Measurements from ENCODE around the gene LRPPRC. TPM values are rescaled to one million over a fixed set of nuclear protein-coding genes. Genes with fewer than 3 reads are reported as not detected.

LRPPRC gene
- total RNA-seq, 1 donor from 2014 or later, result 58.0 TPM

GRCh38 chr2:43840965-43841364, 154.8 kb downstream of the LRPPRC start:
- no peak overlapping the region for H3K27ac ChIP-seq
- H3K36me3 ChIP-seq, result no peaks in the 10 kb centered on the region
- H3K4me3 ChIP-seq, result no peak overlapping the region
- H3K9me3 ChIP-seq, result no peaks in the 10 kb centered on the region
- DNase-seq, result no peak
- intact Hi-C loops (cut with DNase I), result no loop called here
- no peaks in the 10 kb centered on the region for H3K4me1 ChIP-seq
- ATAC-seq, result no peak
- no peaks in the 10 kb centered on the region for H3K27me3 ChIP-seq (ENCODE audit: low read depth)
- TF ChIP-seq CTCF (IDR thresholded peaks at IDR 0.05), result no peak

- Histone ChIP-seq H3K27ac (no peak overlapping the region), H3K27me3 (ENCODE audit: low read depth) (no peaks in the 10 kb centered on the region), H3K9me3 (no peaks in the 10 kb centered on the region), H3K4me3 (no peak overlapping the region), H3K4me1 (no peaks in the 10 kb centered on the region), H3K36me3 (no peaks in the 10 kb centered on the region)
- intact Hi-C loops (cut with DNase I), result no loop called here
- DNase-seq (no peak), ATAC-seq (no peak)
- no peak for TF ChIP-seq CTCF (IDR thresholded peaks at IDR 0.05)
These were observed 155.8 kb downstream of the LRPPRC start for GRCh38 chr2:43839776-43840564.

- no peaks in the 10 kb centered on the region for H3K4me1 ChIP-seq
- no peak within 1 kb of the TSS for H3K27ac ChIP-seq
- no peaks in the 10 kb centered on the region for H3K27me3 ChIP-seq (ENCODE audit: low read depth)
- no peak within 1 kb of the TSS for H3K4me3 ChIP-seq
- no peaks in the 10 kb centered on the region for H3K36me3 ChIP-seq
- no peaks in the 10 kb centered on the region for H3K9me3 ChIP-seq
- DNase-seq (no peak), ATAC-seq (peak; percentile 26 to 27)
- TF ChIP-seq CTCF (IDR thresholded peaks at IDR 0.05), result no peak
- intact Hi-C loops (cut with DNase I), result no loop called here
These were observed 157.1 kb downstream of the LRPPRC start, which contains the start of the genes ABCG5 and ABCG8 for GRCh38 chr2:43838560-43839267. ABCG5 (minus strand) TSS chr2:43838839; CDS start chr2:43838679, 160 bp downstream. ABCG8 (plus strand) TSS chr2:43838971; CDS start chr2:43839054, 83 bp downstream.

GRCh38 chr2:43837831-43838559, 157.8 kb downstream of the LRPPRC start:
- H3K4me1 ChIP-seq, result no peaks in the 10 kb centered on the region
- H3K9me3 ChIP-seq, result no peaks in the 10 kb centered on the region
- intact Hi-C loops (cut with DNase I), result no loop called here
- no peaks in the 10 kb centered on the region for H3K27me3 ChIP-seq (ENCODE audit: low read depth)
- no peak for TF ChIP-seq CTCF (IDR thresholded peaks at IDR 0.05)
- H3K27ac ChIP-seq, result no peak overlapping the region
- DNase-seq (no peak), ATAC-seq (no peak)
- H3K4me3 ChIP-seq, result no peak overlapping the region
- no peaks in the 10 kb centered on the region for H3K36me3 ChIP-seq

GRCh38 chr2:43837033-43837432, 158.8 kb downstream of the LRPPRC start:
- H3K27me3 ChIP-seq (ENCODE audit: low read depth), result peaks cover 6% of the 10 kb centered on the region
- no peak overlapping the region for H3K4me3 ChIP-seq
- H3K27ac ChIP-seq, result no peak overlapping the region
- no peak for TF ChIP-seq CTCF (IDR thresholded peaks at IDR 0.05)
- ATAC-seq (no peak), DNase-seq (no peak)
- peaks cover 1% of the 10 kb centered on the region for H3K4me1 ChIP-seq
- H3K9me3 ChIP-seq, result no peaks in the 10 kb centered on the region
- intact Hi-C loops (cut with DNase I), result no loop called here
- no peaks in the 10 kb centered on the region for H3K36me3 ChIP-seq
